Measurements from ENCODE around the gene ABCD1.
"Not testable (repeated sequence)": the region's sequence is repeated elsewhere in the genome, so short reads cannot be mapped to it uniquely, and the experiment has no call there.

ABCD1 gene

GRCh38 chrX:153694256-153694655, 30.4 kb upstream of the ABCD1 start:
- in situ Hi-C loops (cut with HindIII; ENCODE audit: low sequenced_read_pairs), result not testable (repeated sequence)

GRCh38 chrX:153694687-153695270, 29.9 kb upstream of the ABCD1 start:
- in situ Hi-C loops (cut with HindIII; ENCODE audit: low sequenced_read_pairs), result no loop called here

GRCh38 chrX:153696100-153696499, 28.6 kb upstream of the ABCD1 start:
- in situ Hi-C loops (cut with HindIII; ENCODE audit: low sequenced_read_pairs), result no loop called here

- in situ Hi-C loops (cut with HindIII; ENCODE audit: low sequenced_read_pairs), result not testable (repeated sequence)
Measured at GRCh38 chrX:153696538-153696937, 28.1 kb upstream of the ABCD1 start.

- in situ Hi-C loops (cut with HindIII; ENCODE audit: low sequenced_read_pairs), result not testable (repeated sequence)
Measured at GRCh38 chrX:153696986-153697722, 27.5 kb upstream of the ABCD1 start.

GRCh38 chrX:153697924-153698865, 26.5 kb upstream of the ABCD1 start:
- in situ Hi-C loops (cut with HindIII; ENCODE audit: low sequenced_read_pairs), result no loop called here

GRCh38 chrX:153699210-153699783, 25.4 kb upstream of the ABCD1 start:
- in situ Hi-C loops (cut with HindIII; ENCODE audit: low sequenced_read_pairs), result not testable (repeated sequence)

- in situ Hi-C loops (cut with HindIII; ENCODE audit: low sequenced_read_pairs), result not testable (repeated sequence)
Measured at GRCh38 chrX:153699784-153700371, 24.8 kb upstream of the ABCD1 start.

GRCh38 chrX:153700376-153700945, 24.2 kb upstream of the ABCD1 start:
- in situ Hi-C loops (cut with HindIII; ENCODE audit: low sequenced_read_pairs), result no loop called here

- in situ Hi-C loops (cut with HindIII; ENCODE audit: low sequenced_read_pairs), result no loop called here
Measured at GRCh38 chrX:153700967-153701366, 23.7 kb upstream of the ABCD1 start.

- in situ Hi-C loops (cut with HindIII; ENCODE audit: low sequenced_read_pairs), result no loop called here
Measured at GRCh38 chrX:153701706-153702105, 22.9 kb upstream of the ABCD1 start.

- in situ Hi-C loops (cut with HindIII; ENCODE audit: low sequenced_read_pairs), result no loop called here
Measured at GRCh38 chrX:153702336-153703035, 22.2 kb upstream of the ABCD1 start.

GRCh38 chrX:153703036-153703370, 21.7 kb upstream of the ABCD1 start:
- in situ Hi-C loops (cut with HindIII; ENCODE audit: low sequenced_read_pairs), result no loop called here

GRCh38 chrX:153704021-153704526, 20.6 kb upstream of the ABCD1 start:
- in situ Hi-C loops (cut with HindIII; ENCODE audit: low sequenced_read_pairs), result no loop called here

- in situ Hi-C loops (cut with HindIII; ENCODE audit: low sequenced_read_pairs), result not testable (repeated sequence)
Measured at GRCh38 chrX:153704631-153705402, 19.8 kb upstream of the ABCD1 start.

GRCh38 chrX:153705403-153706060, 19.1 kb upstream of the ABCD1 start:
- in situ Hi-C loops (cut with HindIII; ENCODE audit: low sequenced_read_pairs), result not testable (repeated sequence)

- in situ Hi-C loops (cut with HindIII; ENCODE audit: low sequenced_read_pairs), result no loop called here
Measured at GRCh38 chrX:153706799-153707198, 17.9 kb upstream of the ABCD1 start.

- in situ Hi-C loops (cut with HindIII; ENCODE audit: low sequenced_read_pairs), result no loop called here
Measured at GRCh38 chrX:153707406-153707805, 17.2 kb upstream of the ABCD1 start.

Data from endothelial cell of hepatic sinusoid (primary cell).